Measurements from ENCODE around the gene IL4R. TPM values are rescaled to one million over a fixed set of nuclear protein-coding genes. Genes with fewer than 3 reads are reported as not detected.
A peak's percentile ranks its signal among the peaks of the same experiment; 100 is the strongest.

The IL4R gene
- total and polyA plus RNA-seq, 2 of the 13 experiments (the other 11 are each of a cell fraction or from before 2014, with no cell fraction given): 15.9 to 49.6 TPM

DNA sequence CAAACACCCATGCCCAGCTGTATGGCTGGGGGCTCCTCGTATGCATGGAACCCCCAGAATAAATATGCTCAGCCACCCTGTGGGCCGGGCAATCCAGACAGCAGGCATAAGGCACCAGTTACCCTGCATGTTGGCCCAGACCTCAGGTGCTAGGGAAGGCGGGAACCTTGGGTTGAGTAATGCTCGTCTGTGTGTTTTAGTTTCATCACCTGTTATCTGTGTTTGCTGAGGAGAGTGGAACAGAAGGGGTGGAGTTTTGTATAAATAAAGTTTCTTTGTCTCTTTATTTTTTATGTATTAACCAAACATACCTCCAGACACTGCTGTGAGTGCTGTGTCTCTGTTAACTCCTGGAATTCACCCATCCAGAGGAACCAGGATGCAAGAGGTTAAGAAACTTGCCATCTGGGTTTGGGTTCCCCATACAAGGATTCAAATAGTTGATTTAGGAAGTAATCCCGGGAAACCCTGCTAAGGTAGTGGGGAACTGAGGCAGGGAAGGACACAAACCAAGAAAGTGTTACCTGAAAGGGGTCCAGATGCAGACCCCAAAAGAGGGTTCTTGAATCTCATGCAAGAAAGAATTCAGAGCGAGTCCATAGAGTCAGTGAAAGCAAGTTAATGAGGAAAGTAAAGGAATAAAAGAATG lies 50.8 kb downstream of the IL4R start (continued):
- TF ChIP-seq ZNF484 (CRISPR knock-in tag; IDR thresholded peaks at IDR 0.05; ENCODE audit: borderline replicate concordance, low read depth) (no peak), ZFP62 (CRISPR knock-in tag; IDR thresholded peaks at IDR 0.05) (no peak), ZNF354B (CRISPR knock-in tag; IDR thresholded peaks at IDR 0.05) (no peak), TAF15 (IDR thresholded peaks at IDR 0.05; ENCODE audit: low read depth, low read length, poor library complexity, severe bottlenecking) (no peak), GABPB1 (CRISPR knock-in tag; IDR thresholded peaks at IDR 0.05) (no peak; the same call in 1 of the 2 replicates), NR2F1 (CRISPR knock-in tag; IDR thresholded peaks at IDR 0.05) (no peak), HDAC1 (CRISPR knock-in tag; IDR thresholded peaks at IDR 0.05) (peak; percentile 71; the same call in 1 of the 2 replicates), MTA3 (CRISPR knock-in tag; IDR thresholded peaks at IDR 0.05) (no peak), ZNF598 (CRISPR knock-in tag; IDR thresholded peaks at IDR 0.05; ENCODE audit: borderline replicate concordance) (0 out of 2 replicates have a peak, but pooled peaks have one; percentile 32), TCF7 (IDR thresholded peaks at IDR 0.05; ENCODE audit: low read depth) (peak; percentile 80), ZNF335 (CRISPR knock-in tag; IDR thresholded peaks at IDR 0.05) (no peak), ZSCAN30 (CRISPR knock-in tag; IDR thresholded peaks at IDR 0.05) (0 out of 2 replicates have a peak, but pooled peaks have one; percentile 31), ZFP1 (CRISPR knock-in tag; IDR thresholded peaks at IDR 0.05) (peak; percentile 71; the same call in 1 of the 2 replicates), KLF15 (CRISPR knock-in tag; IDR thresholded peaks at IDR 0.05; ENCODE audit: borderline replicate concordance) (no peak), HDAC6 (IDR thresholded peaks at IDR 0.05; ENCODE audit: low read depth, low read length) (no peak), ONECUT2 (CRISPR knock-in tag; IDR thresholded peaks at IDR 0.05) (0 out of 2 replicates have a peak, but pooled peaks have one; percentile 52), SMARCC2 (IDR thresholded peaks at IDR 0.05) (no peak; the same call in 1 of the 2 replicates), ZIK1 (CRISPR knock-in tag; IDR thresholded peaks at IDR 0.05; ENCODE audit: borderline replicate concordance, low read depth) (no peak), TBP (CRISPR knock-in tag; IDR thresholded peaks at IDR 0.05) (no peak), CENPT (CRISPR knock-in tag; IDR thresholded peaks at IDR 0.05; ENCODE audit: low read depth) (no peak), HMG20A (CRISPR knock-in tag; IDR thresholded peaks at IDR 0.05; ENCODE audit: borderline replicate concordance) (peak; percentile 87)
- TF ChIP-seq, protein P1, sequence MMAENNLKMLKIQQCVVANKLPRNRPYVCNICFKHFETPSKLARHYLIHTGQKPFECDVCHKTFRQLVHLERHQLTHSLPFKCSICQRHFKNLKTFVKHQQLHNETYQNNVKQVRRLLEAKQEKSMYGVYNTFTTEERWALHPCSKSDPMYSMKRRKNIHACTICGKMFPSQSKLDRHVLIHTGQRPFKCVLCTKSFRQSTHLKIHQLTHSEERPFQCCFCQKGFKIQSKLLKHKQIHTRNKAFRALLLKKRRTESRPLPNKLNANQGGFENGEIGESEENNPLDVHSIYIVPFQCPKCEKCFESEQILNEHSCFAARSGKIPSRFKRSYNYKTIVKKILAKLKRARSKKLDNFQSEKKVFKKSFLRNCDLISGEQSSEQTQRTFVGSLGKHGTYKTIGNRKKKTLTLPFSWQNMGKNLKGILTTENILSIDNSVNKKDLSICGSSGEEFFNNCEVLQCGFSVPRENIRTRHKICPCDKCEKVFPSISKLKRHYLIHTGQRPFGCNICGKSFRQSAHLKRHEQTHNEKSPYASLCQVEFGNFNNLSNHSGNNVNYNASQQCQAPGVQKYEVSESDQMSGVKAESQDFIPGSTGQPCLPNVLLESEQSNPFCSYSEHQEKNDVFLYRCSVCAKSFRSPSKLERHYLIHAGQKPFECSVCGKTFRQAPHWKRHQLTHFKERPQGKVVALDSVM (CRISPR knock-in tag; IDR thresholded peaks at IDR 0.05): no peak
- TF ChIP-seq, protein P2, sequence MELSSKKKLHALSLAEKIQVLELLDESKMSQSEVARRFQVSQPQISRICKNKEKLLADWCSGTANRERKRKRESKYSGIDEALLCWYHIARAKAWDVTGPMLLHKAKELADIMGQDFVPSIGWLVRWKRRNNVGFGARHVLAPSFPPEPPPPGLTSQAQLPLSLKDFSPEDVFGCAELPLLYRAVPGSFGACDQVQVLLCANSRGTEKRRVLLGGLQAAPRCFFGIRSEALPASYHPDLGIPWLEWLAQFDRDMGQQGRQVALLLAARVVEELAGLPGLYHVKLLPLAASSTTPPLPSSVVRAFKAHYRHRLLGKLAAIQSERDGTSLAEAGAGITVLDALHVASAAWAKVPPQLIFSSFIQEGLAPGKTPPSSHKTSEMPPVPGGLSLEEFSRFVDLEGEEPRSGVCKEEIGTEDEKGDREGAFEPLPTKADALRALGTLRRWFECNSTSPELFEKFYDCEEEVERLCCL (CRISPR knock-in tag; IDR thresholded peaks at IDR 0.05; ENCODE audit: borderline replicate concordance): no peak
- TF ChIP-seq, protein P3, sequence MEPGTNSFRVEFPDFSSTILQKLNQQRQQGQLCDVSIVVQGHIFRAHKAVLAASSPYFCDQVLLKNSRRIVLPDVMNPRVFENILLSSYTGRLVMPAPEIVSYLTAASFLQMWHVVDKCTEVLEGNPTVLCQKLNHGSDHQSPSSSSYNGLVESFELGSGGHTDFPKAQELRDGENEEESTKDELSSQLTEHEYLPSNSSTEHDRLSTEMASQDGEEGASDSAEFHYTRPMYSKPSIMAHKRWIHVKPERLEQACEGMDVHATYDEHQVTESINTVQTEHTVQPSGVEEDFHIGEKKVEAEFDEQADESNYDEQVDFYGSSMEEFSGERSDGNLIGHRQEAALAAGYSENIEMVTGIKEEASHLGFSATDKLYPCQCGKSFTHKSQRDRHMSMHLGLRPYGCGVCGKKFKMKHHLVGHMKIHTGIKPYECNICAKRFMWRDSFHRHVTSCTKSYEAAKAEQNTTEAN (CRISPR knock-in tag; conservative IDR thresholded peaks at IDR 0.05): no peak
- TF ChIP-seq, protein P4, sequence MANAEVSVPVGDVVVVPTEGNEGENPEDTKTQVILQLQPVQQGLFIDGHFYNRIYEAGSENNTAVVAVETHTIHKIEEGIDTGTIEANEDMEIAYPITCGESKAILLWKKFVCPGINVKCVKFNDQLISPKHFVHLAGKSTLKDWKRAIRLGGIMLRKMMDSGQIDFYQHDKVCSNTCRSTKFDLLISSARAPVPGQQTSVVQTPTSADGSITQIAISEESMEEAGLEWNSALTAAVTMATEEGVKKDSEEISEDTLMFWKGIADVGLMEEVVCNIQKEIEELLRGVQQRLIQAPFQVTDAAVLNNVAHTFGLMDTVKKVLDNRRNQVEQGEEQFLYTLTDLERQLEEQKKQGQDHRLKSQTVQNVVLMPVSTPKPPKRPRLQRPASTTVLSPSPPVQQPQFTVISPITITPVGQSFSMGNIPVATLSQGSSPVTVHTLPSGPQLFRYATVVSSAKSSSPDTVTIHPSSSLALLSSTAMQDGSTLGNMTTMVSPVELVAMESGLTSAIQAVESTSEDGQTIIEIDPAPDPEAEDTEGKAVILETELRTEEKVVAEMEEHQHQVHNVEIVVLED (CRISPR knock-in tag; IDR thresholded peaks at IDR 0.05; ENCODE audit: borderline replicate concordance): no peak; the same call in 1 of the 2 replicates

Measured in HepG2 (cell line).